ENCODE data around the gene CADM3.

DNA sequence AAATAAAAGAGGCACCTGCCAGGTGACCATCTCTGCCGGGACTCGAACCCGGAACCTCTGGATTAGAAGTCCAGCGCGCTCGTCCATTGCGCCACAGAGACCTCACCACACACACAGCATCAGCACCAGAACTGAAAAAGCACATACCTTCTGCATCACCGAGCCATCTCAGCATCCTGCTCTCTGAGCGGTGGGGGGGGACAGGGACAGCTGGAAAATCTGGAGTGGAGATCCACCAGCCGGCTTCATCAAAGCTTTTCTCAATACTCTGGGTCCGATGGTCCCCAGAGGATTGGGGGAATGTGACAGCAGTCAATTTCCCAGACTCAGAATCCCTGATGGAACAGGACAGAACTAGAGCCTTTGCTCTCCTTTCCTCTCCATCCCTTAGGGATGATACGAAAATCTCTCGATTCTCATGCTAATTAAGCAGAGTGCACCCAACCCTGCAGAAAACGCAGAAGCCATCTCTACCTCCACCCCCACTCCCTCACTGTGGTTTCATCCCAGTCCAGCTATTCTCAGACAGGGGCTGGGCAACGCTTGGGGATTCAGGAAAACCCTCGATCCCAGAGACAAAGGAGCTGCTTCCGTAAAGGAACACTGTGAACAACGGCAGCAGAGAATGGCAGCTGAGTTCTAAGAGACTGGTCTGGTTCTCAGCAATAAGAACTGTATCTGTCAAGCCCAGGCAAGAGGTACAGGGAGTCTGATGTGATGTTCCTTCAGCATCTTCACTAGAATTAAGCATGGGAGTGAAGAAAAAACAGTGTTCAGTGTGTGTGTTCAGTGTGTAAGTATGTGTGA, 29.6 kb upstream of the CADM3 start:
- TF ChIP-seq, protein P1, sequence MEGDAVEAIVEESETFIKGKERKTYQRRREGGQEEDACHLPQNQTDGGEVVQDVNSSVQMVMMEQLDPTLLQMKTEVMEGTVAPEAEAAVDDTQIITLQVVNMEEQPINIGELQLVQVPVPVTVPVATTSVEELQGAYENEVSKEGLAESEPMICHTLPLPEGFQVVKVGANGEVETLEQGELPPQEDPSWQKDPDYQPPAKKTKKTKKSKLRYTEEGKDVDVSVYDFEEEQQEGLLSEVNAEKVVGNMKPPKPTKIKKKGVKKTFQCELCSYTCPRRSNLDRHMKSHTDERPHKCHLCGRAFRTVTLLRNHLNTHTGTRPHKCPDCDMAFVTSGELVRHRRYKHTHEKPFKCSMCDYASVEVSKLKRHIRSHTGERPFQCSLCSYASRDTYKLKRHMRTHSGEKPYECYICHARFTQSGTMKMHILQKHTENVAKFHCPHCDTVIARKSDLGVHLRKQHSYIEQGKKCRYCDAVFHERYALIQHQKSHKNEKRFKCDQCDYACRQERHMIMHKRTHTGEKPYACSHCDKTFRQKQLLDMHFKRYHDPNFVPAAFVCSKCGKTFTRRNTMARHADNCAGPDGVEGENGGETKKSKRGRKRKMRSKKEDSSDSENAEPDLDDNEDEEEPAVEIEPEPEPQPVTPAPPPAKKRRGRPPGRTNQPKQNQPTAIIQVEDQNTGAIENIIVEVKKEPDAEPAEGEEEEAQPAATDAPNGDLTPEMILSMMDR (IDR thresholded peaks at IDR 0.05), result no peak
- TF ChIP-seq EZH2 (IDR thresholded peaks at IDR 0.05; ENCODE audit: borderline replicate concordance, insufficient read depth, low read depth, low read length, poor library complexity, severe bottlenecking), result no peak
